CD4-positive, alpha-beta T cell treated with Interleukin-4 for 1 hour (primary cell): ENCODE measurements around the gene AGTPBP1.
A peak's percentile ranks its signal among the peaks of the same experiment; 100 is the strongest.
"Not testable (repeated sequence)": the region's sequence is repeated elsewhere in the genome, so short reads cannot be mapped to it uniquely, and the experiment has no call there.

Source experiments
- DNase-seq, 2 donors: peaks; one replicate each; pipeline ENCODE4 v3.0.0-alpha.2; 2020 to 2022

The AGTPBP1 gene, protein sequence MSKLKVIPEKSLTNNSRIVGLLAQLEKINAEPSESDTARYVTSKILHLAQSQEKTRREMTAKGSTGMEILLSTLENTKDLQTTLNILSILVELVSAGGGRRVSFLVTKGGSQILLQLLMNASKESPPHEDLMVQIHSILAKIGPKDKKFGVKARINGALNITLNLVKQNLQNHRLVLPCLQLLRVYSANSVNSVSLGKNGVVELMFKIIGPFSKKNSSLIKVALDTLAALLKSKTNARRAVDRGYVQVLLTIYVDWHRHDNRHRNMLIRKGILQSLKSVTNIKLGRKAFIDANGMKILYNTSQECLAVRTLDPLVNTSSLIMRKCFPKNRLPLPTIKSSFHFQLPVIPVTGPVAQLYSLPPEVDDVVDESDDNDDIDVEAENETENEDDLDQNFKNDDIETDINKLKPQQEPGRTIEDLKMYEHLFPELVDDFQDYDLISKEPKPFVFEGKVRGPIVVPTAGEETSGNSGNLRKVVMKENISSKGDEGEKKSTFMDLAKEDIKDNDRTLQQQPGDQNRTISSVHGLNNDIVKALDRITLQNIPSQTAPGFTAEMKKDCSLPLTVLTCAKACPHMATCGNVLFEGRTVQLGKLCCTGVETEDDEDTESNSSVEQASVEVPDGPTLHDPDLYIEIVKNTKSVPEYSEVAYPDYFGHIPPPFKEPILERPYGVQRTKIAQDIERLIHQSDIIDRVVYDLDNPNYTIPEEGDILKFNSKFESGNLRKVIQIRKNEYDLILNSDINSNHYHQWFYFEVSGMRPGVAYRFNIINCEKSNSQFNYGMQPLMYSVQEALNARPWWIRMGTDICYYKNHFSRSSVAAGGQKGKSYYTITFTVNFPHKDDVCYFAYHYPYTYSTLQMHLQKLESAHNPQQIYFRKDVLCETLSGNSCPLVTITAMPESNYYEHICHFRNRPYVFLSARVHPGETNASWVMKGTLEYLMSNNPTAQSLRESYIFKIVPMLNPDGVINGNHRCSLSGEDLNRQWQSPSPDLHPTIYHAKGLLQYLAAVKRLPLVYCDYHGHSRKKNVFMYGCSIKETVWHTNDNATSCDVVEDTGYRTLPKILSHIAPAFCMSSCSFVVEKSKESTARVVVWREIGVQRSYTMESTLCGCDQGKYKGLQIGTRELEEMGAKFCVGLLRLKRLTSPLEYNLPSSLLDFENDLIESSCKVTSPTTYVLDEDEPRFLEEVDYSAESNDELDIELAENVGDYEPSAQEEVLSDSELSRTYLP

GRCh38 chr9:85741875-85742596 lies at the start of gene AGTPBP1:
AGTPBP1 (minus strand) TSS chr9:85741954; CDS start chr9:85712533, 29,421 bp downstream.
- peak; percentile 95 to 96 for DNase-seq

DNA sequence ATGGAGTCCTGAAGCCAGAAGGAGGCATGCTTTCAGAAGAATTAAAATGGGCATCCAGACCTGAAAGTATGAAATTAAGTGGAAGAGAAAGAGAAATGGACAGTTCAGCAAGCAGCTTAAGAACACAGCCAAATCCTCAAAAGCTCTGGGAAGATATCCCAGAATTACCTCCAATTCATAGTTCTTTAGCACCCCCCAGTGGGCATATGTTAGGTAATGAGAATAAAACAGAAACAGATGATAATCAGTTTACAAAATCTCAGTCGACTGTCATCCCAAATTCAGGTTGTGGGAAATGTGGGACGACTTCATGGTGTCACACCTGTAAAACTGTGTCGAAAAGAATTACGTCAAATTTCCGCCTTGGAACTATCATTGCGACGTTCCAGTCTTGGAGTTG lies 44.4 kb upstream of the AGTPBP1 start:
- not testable (repeated sequence) for DNase-seq

- DNase-seq, result not testable (repeated sequence)
These were observed 32.1 kb upstream of the AGTPBP1 start for GRCh38 chr9:85773844-85774243.

GRCh38 chr9:85761802-85762201 lies 20.0 kb upstream of the AGTPBP1 start:
- DNase-seq, result not testable (repeated sequence)

GRCh38 chr9:85757716-85758115 lies 16.0 kb upstream of the AGTPBP1 start:
- DNase-seq, result not testable (repeated sequence)

- not testable (repeated sequence) for DNase-seq
These were observed 14.5 kb upstream of the AGTPBP1 start for GRCh38 chr9:85756216-85756615.

- DNase-seq, result no peak
These were observed 4.6 kb upstream of the AGTPBP1 start for GRCh38 chr9:85746309-85746708.

DNA sequence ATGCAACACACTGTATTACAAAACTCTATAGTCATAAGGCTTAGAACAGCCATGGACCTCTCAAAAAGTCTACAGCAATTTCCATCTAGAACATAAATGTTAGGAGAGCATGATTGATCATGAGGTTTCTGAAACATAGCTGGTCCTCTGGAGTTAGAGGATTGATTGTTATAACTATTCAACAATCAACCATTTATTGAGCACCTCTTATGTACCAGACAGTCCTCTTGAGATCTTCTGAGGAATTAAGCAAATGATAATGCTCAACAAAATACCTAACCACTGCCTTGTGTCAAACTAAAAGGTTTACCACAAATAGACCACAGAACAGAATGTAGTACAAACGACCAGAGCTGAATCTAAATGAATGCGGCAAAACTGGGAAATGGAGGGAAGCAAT lies 3.4 kb upstream of the AGTPBP1 start:
- DNase-seq, result no peak

- DNase-seq, result no peak
These were observed 2.7 kb upstream of the AGTPBP1 start for GRCh38 chr9:85744480-85744879.

DNA sequence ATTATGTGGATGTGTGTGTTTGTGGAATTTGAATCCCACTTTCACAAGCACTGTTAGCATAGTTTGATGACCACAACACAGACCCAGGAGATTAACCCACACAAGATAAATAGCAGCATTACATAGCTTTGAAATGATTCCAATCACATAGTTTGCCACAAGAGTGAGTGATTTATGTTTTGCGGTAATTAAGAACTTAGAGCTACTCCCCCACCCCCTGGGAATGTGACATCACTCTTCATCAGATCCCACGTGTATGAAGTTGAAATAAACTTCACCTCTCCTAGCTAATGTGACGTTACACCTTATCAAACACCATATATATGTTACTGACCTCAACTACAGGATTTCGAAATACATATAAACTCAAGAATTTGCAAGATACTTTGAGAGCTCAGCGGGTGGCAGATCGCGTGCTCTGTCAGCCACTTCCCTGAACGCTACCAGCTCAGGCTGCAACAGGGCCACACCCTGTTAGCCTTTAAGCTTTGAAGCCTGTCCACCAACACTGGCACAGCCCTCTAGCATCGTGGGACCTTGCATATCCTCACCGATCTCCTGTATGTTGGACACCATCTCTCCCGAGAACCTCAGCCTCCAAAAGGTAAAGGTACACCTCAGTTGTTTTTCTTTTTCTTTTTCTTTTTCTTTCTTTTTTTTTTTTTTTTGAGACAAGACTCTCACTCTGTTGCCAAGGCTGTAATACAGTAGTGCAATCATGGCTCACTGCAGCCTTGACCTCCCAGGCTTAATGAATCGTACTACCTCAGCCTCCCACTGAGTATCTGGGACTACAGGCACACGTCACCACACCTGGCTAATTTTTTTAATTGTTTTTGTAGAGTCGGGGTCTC lies 1.7 kb upstream of the AGTPBP1 start:
- peak; percentile 31 to 58 for DNase-seq

DNA sequence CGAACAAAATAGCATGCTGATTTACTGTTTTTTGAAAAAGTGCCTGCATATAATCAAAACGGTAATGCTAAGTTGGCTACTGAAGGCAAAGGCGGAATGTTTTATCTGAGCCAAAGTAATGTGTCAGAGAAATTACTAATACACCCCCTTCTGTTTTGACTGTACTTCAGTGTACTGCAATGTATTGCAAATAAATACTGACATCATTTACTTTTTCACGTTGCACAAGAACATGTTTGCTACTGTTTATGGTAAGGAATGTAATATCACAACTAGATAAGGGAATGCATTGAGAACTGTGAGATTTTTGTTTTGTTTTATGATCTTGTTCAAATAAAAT lies 813 bp upstream of the AGTPBP1 start:
- DNase-seq, result no peak

GRCh38 chr9:85741095-85741874 lies 469 bp downstream of the AGTPBP1 start:
- DNase-seq, result peak; percentile 73 to 78

- peak in 1 of 2 donors; percentile 53 for DNase-seq
These were observed 1.0 kb downstream of the AGTPBP1 start for GRCh38 chr9:85740787-85741094.

- no peak for DNase-seq
These were observed 3.2 kb downstream of the AGTPBP1 start for GRCh38 chr9:85738509-85738908.

DNA sequence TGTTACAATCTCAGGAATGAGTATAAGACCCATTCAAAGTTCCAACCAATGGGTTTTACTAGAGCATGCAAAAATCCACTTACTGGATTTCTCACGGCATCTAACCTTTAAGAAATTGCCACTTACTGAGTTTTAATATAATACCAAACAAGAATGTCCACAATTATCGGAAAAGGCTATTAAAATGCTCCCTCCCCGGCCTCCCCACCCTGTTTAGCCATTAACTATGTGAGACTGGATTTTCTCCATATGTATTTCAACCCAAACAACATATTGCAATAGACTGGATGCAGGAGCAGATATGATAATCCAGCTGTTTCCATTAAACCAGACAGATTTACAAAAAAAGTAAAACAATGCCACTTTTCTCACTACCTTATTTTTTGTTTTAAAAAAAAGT lies 4.1 kb downstream of the AGTPBP1 start:
- no peak for DNase-seq

- DNase-seq, result no peak
These were observed 10.7 kb downstream of the AGTPBP1 start for GRCh38 chr9:85730916-85731630.

DNA sequence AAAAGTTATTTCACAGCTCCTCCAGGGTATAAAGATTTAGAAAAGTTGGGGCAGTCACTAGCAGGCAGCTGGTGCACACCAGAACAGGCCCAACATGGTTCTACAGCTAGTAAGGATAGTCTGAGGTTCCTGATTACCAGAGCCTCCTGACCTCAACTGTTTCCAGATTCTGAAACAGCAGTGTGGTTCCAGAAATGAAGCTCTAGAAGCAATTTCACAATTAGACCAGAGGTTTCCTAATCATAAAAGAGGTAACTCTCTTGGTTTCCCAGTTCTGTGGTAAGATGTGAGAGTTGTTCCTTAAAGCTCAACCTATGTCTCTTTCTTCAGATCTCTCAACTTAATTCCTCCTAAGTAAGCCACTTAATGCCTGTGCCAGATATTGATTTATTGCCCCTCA lies 11.9 kb downstream of the AGTPBP1 start:
- DNase-seq, result no peak

- DNase-seq, result no peak
These were observed 14.3 kb downstream of the AGTPBP1 start for GRCh38 chr9:85727500-85727899.

- no peak for DNase-seq
These were observed 15.0 kb downstream of the AGTPBP1 start for GRCh38 chr9:85726737-85727136.

DNA sequence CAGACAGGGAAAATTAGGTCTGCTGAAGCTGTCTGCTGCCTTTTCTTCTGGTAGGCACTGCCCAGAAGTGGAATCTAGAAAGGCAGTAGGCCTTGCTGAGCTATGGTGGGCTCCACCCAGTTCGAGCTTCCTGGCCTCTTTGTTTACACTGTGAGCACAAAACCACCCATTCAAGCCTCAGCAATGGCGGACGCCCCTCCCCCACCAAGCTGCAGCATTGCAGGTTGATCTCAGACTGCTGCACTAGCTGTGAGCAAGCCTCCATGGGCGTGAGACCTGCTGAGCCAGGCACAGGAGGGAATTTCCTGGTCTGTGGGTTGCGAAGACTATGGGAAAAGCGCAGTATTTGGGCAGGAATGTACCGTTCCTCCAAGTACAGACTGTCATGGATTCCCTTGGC lies 18.5 kb downstream of the AGTPBP1 start:
- peak; percentile 48 to 68 for DNase-seq
